ENCODE data around the gene CUL2.
"Not testable (repeated sequence)": the region's sequence is repeated elsewhere in the genome, so short reads cannot be mapped to it uniquely, and the experiment has no call there.

DNA sequence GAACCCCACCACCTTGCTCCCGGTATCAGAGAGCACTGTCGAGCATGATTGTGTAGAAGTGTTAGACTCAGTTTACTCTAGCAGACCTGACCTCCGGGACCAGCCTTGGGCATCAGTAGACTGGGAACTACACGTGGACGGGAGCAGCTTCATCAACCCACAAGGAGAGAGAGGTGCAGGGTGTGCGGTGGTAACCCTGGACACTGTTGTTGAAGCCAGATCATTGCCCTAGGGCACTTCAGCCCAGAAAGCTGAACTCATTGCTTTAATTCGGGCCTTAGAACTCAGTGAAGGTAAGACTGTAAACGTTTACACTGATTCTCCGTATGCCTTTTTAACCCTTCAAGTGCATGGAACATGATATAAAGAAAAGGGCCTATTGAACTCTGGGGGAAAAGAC, 117.0 kb downstream of the CUL2 start:
- TF ChIP-seq, protein P1, sequence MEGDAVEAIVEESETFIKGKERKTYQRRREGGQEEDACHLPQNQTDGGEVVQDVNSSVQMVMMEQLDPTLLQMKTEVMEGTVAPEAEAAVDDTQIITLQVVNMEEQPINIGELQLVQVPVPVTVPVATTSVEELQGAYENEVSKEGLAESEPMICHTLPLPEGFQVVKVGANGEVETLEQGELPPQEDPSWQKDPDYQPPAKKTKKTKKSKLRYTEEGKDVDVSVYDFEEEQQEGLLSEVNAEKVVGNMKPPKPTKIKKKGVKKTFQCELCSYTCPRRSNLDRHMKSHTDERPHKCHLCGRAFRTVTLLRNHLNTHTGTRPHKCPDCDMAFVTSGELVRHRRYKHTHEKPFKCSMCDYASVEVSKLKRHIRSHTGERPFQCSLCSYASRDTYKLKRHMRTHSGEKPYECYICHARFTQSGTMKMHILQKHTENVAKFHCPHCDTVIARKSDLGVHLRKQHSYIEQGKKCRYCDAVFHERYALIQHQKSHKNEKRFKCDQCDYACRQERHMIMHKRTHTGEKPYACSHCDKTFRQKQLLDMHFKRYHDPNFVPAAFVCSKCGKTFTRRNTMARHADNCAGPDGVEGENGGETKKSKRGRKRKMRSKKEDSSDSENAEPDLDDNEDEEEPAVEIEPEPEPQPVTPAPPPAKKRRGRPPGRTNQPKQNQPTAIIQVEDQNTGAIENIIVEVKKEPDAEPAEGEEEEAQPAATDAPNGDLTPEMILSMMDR (IDR thresholded peaks at IDR 0.05; ENCODE audit: low read depth, low read length, poor library complexity, severe bottlenecking): not testable (repeated sequence)
- TF ChIP-seq EZH2phosphoT487 (IDR thresholded peaks at IDR 0.05; ENCODE audit: borderline replicate concordance, low read length): not testable (repeated sequence)

Data from DOHH2 (cell line).